NCI-H1105 treated with DMSO at 0.1 percent for 48 hours (cell line): Measurements from ENCODE around the gene FAF1.
"Not testable (repeated sequence)": the region's sequence is repeated elsewhere in the genome, so short reads cannot be mapped to it uniquely, and the experiment has no call there.

ENCODE experiments used
- DNase-seq: peaks from one replicate; lab custom pipeline; 2025; lab: John Stamatoyannopoulos, UW

Gene FAF1

GRCh38 chr1:50907610-50908009 lies 52.5 kb downstream of the FAF1 start:
- DNase-seq, result not testable (repeated sequence)

DNA sequence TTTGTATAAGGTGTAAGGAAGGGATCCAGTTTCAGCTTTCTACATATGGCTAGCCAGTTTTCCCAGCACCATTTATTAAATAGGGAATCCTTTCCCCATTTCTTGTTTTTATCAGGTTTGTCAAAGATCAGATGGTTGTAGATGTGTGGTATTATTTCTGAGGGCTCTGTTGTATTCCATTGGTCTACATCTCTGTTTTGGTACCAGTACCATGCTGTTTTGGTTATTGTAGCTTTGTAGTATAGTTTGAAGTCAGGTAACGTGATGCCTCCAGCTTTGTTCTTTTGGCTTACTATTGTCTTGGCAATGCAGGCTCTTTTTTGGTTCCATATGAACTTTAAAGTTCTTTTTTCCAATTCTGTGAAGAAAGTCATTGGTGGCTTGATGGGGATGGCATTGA lies 54.0 kb downstream of the FAF1 start:
- DNase-seq, result not testable (repeated sequence)

GRCh38 chr1:50902419-50902818 lies 57.6 kb downstream of the FAF1 start:
- no peak for DNase-seq

DNA sequence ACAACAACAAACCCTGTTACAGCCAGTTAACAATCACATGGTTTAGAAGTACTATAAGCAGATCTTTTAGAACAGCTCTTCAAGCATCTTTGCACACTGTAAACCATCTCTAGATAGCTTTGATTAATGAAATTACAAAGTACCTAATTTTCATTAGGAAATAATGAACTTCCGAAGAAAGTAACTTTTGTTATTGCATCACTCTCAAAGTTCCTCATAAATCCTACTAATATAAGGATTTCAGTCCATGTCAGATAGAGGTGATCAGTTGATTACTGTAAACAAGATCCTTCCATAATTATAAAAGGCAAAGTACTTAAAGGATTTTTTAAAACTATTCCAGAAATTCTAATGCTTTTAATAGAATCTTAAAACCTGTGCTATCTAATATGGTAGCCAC lies 58.2 kb downstream of the FAF1 start:
- DNase-seq, result no peak

DNA sequence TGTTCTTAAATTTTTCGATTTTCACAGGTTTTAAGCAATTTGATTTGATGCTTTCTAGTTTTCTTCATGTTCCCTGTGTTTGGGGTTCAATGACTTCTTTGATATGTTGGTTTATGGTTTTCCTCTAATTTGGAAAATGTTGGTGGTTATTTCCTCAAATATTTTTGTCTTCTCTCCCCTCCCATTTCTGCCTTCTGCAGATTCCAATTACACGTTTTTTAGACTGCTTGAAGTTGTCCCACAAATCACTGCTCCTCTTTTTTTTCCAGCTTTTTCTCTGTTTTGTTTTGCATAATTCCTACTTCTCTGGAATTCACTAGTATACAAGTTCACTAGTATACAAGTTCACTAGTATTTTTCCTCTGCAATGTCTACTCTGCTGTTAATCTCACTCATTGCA lies 61.3 kb downstream of the FAF1 start:
- no peak for DNase-seq

DNA sequence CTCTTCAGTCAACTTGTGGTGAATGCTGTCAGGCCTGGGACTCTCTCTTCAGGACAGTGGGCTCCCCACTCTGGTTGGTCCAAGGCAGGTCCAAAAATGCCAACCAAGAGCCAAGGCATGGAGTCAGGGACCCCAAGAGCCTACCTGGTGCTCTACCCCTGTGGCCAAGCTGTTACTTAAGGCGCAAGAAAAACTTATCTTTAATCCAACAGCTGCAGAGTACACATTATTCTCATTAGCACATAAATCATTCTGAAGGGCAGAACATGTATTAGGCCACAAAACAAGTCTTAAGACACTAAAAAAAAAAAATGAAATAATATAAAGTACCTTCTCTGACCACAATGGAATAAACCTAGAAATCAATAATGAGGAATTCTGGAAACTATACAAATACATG lies 65.7 kb downstream of the FAF1 start:
- DNase-seq, result no peak

DNA sequence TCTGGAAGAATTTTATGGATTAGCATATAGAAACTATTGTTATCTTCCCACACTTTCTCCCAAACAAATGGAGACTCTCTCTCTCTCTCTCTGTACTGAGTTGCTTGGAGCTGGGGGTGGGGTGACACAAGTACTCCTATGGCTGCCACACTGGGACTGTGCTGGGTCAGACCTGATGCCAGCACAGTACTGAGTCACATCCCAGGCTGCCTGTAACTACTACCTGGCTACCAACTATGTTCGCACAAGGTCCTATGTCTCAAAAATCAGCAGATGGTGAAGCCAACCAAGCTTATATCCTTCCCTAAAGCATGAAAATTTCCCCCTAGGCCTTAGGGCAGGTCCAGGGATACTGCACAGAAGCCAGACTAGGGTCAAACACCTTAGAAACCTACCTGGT lies 66.6 kb downstream of the FAF1 start:
- DNase-seq, result no peak

DNA sequence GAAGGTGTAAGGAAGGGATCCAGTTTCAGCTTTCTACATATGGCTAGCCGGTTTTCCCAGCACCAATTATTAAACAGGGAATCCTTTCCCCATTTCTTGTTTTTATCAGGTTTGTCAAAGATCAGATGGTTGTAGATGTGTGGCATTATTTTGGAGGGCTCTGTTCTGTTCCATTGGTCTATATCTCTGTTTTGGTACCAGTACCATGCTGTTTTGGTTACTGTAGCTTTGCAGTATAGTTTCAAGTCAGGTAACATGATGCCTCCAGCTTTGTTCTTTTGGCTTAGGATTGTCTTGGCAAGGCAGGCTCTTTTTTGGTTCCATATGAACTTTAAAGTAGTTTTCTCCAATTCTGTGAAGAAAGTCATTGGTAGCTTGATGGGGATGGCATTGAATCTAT lies 72.5 kb downstream of the FAF1 start:
- DNase-seq, result not testable (repeated sequence)

GRCh38 chr1:50880373-50880772 lies 79.7 kb downstream of the FAF1 start:
- DNase-seq, result no peak

DNA sequence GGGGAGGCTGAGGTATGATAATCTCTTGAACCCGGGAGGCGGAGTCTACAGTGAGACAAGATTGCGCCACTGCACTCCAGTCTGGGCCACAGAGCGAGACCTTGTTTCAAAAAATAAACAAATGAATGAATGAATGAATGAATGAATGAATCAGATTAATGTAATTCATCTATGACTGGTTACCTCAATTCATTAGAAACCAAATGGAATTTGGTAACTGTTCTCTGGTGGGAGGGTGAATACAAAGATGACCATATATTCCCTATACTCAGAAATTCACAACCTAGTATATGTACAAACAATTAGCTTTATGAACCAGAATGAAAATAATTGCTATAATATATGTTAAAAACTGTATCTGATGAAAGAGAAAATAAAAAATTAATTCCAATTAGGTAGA lies 80.9 kb downstream of the FAF1 start:
- no peak for DNase-seq

DNA sequence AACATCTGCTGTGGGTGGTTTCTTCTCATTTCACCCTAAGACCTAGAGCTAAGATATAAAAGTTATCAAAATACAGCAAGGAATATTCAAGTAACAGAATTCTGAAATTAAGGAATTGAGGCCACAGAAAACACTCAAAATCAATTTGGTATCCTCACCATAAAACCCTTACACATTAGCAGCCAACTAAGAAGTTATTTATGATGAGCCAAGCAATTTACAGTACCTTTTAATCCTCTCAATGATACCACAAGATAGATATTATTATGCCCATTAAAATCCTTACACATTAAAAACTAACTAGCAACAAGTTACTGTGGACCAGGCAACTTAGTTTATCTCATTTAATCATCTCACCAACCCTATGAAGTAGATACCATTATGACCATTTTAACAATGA lies 81.6 kb downstream of the FAF1 start:
- DNase-seq, result no peak

DNA sequence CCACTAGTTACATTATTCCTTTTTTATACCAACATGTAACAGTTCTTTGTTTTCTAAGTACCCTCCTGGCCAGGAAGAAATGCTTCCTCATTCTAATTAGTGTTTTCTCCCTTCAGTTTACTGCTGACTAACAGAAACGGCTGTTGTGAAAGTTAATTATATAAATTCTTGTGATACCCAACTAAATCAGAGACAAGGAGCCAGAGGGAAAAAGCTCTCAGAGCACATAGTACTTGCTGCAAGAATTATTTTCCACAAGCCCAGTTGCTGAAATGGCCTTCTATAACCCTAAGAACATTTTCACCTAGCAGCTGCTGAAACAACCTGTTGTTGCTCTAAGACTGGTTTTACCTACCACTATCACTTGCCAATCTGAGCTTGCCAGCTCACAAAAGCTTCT lies 82.4 kb downstream of the FAF1 start:
- DNase-seq, result no peak

DNA sequence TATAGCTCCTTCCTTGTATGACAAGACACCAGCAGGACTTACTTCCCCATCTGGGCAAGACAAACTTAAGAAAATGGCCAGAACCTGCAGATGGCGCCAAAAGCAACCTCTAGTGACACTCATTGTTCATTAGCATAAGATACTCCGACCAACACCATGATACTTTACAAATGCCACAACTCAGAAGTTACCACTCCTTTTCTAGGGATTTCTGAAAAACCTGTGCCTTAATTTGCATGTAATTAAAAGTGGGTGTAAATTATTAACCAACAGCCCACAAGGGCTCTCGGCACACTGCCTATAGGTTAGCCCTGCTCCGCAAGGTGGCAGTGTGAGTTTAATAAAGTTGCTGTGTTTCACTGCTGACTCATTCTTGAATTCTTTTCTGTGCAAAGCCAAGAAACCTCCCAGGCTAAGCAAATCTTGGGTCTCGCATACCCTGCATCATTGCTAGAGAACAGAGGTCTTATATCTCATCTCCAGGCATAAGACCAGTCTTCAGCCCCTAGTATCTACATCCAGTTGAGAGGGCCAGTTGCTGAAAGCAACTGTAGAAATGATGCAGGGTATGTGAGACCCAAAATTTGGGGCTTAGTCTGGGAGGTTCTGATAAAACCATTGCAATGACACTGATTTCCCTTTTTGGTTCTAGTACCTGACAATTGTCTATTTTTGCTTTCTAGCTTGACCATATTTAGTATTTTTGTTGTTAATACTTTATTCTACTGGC lies 86.4 kb downstream of the FAF1 start:
- DNase-seq, result peak; percentile 26

- DNase-seq, result not testable (repeated sequence)
These were observed 95.2 kb downstream of the FAF1 start for GRCh38 chr1:50864845-50865244.

DNA sequence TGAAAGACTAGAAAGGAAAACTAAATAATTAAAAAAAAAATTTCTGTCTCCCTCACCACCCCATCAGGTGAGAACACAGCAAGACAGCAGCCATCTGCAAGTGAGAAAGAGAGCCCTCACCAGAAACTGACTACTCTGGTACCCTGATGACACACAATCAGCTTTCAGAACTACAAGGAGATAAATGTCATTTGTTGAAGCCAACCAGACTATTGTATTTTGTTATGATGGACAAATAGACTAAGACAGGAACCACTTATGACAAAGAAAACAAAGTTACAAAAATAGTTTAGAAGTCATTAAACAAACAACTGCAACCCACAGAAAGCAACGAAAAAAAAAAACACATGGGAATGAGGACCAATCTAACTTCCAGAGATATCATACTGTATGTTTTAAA lies 98.3 kb downstream of the FAF1 start:
- DNase-seq, result no peak

DNA sequence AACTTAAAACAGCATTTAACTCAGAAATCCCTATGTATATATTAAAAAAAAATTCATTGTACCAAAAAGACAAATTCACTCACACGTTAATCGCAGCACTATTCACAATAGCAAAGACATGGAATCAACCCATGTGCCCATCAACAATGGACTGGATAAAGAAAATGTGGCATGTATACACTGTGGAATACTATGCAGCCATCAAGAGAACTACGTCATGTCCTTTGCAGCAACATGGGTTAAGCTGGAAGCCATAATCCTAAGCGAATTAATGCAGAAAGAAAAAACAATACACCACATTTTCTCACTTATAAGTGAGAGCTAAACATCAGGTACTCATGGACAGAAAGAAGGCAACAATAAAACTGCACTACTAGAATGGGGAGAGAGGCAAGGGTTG lies 99.4 kb downstream of the FAF1 start:
- no peak for DNase-seq

DNA sequence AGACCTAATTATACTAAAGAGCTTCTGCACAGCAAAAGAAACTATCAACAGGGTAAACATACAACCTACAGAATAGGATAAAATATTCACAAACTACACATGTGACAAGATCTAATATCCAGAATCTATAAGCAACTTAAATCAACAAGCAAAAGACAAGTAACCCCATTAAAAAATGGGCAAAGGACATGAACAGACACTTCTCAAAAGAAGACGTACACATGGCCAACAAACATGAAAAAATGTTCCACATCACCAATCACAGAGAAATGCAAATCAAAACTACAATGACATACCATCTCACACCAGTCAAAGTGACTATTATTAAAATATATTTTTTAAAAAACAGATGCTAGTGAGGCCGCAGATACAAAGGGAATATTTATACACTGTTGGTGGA lies 99.8 kb downstream of the FAF1 start:
- DNase-seq, result no peak

GRCh38 chr1:50859657-50860056 lies 100.4 kb downstream of the FAF1 start:
- no peak for DNase-seq

DNA sequence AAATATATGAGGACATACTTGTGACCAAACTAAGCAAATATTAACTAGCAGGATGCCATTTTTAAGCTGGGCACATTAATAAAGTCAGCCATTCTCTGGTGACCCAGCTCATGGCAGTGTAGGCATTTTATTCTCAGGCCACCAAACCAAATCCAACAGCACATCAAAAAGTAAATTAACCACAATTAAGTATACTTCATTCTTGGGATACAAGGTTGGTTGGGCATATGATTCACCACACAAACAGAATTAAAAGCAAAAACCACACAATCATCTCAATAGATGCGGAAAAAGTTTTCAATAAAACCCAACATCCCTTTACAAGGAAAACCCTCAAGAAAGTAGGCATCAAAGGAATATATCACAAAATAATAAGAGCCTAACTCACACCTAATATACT lies 101.3 kb downstream of the FAF1 start:
- no peak for DNase-seq

GRCh38 chr1:50857702-50858101 lies 102.4 kb downstream of the FAF1 start:
- no peak for DNase-seq

GRCh38 chr1:50853325-50853724 lies 106.7 kb downstream of the FAF1 start:
- no peak for DNase-seq

GRCh38 chr1:50852889-50853288 lies 107.2 kb downstream of the FAF1 start:
- DNase-seq, result no peak

DNA sequence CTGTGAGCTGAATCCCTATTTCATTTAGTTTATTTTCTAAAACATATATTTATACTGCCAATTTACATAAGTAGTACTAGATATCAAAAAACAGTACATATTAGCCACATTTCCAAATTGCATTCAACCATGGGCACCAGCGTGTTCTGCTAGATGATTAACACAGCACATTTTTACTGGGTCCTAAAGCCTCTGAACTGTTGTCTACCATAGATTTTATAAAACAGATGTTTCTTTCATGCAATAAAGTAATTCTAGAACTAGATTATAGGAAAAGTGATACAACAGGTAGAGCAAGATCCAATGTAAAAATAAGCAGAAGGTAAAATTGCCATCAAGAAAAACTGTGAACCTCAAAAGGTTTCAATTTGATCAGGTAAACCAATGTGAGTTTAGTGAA lies 108.6 kb downstream of the FAF1 start:
- no peak for DNase-seq

DNA sequence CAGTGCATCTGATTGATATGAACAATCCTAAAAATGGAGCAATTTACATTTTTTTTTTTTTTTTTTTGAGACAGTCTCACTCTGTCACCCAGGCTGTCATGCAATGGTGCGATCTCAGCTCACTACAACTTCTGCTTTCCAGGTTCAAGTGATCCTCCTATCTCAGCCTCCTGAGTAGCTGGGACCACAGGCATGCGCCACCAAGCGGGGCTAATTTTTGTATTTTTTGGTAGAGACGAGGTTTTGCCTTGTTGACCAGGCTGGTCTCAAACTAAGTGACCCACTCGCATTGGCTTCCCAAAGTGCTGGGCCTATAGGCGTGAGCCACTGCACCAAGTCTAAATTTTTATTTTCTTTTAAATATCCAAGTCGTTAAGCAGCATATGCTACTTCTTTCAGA lies 109.0 kb downstream of the FAF1 start:
- no peak for DNase-seq

DNA sequence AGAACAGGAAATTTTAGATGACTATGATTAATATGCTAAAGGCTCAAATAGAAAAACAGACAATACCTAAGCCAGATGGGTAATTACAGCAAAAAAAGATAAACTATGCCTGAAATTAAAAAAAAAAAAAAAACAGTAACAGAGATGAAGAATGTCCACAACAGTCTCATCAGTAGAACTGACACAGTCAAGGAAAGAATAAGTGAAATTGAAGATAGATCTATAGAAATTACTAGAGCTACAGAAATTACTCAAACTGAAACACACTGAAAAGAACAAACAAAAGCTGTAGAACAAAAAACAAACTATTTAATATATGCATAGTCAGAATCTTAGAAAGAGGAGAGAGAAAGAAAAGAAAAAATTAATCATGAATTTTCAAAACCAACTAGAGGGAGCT lies 112.8 kb downstream of the FAF1 start:
- DNase-seq, result no peak
